ENCODE data around the gene MYOM1.

MYOM1 gene

GRCh38 chr18:3120356-3120755 lies 99.4 kb downstream of the MYOM1 start:
- TF ChIP-seq SIN3A (IDR thresholded peaks at IDR 0.05; ENCODE audit: borderline replicate concordance, insufficient read depth, low read length): no peak
- TF ChIP-seq POLR2AphosphoS5 (IDR thresholded peaks at IDR 0.05; ENCODE audit: low read depth, low read length): no peak
- TF ChIP-seq FOXP2 (optimal IDR thresholded peaks at IDR 0.05; ENCODE audit: borderline replicate concordance, extremely low read depth, extremely low read length, insufficient read depth): no peak
- no peak for TF ChIP-seq REST (IDR thresholded peaks at IDR 0.05; ENCODE audit: insufficient read depth in 1 of 2, low read depth in 2 of 2, low read length in 2 of 2)
- no peak for TF ChIP-seq TAF1 (IDR thresholded peaks at IDR 0.05; ENCODE audit: borderline replicate concordance, insufficient read depth, low read length)

DNA sequence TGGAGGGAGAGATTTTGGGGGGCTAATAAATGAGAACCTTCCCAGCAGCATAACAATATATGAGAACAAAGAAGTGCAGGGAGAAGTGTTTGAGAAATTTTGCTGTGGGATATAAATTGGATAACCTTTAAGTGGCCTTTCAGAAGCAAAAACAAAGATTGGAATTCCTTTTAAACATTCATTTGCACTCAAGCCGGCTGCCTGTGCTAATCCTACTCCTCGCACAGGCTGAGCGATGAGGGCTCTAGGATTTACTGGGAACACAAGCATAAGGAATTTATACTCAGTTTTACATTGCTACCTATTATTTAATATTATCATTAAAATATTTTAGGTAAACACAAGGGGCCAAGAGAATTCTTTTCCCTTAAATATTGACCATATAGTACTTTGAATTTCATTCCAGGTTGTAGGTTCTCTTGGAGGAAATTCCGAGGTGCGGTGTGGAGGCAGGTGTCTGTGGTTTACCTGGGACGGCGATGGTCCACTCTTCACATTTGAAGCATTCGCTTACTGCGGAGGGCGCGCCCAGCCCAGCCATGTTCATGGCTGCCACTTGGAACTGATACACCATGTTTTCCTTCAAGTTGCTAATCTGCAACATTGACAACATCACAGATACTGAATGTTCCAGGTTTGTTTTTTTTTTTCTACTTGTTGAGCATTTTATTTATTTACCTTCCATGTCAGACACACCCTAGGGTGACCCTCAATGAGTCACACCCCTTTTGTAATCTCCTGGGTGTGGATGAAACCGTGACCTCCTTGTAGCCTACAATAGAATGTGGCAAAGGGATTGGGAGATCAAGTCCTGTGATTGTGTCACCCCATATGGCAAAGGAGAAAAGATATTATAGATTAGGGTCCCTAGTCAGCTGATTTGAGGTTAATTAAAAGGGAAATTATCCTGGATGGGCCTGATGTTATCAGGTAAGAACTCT lies 100.1 kb downstream of the MYOM1 start:
- TF ChIP-seq FOXP2 (optimal IDR thresholded peaks at IDR 0.05; ENCODE audit: borderline replicate concordance, extremely low read depth, extremely low read length, insufficient read depth): no peak
- no peak for TF ChIP-seq TAF1 (IDR thresholded peaks at IDR 0.05; ENCODE audit: borderline replicate concordance, insufficient read depth, low read length)
- TF ChIP-seq POLR2AphosphoS5 (IDR thresholded peaks at IDR 0.05; ENCODE audit: low read depth, low read length): no peak
- TF ChIP-seq SIN3A (IDR thresholded peaks at IDR 0.05; ENCODE audit: borderline replicate concordance, insufficient read depth, low read length): no peak
- TF ChIP-seq REST (IDR thresholded peaks at IDR 0.05; ENCODE audit: insufficient read depth in 1 of 2, low read depth in 2 of 2, low read length in 2 of 2): no peak

GRCh38 chr18:3118195-3119010 lies 101.4 kb downstream of the MYOM1 start:
- no peak for TF ChIP-seq POLR2AphosphoS5 (IDR thresholded peaks at IDR 0.05; ENCODE audit: low read depth, low read length)
- TF ChIP-seq TAF1 (IDR thresholded peaks at IDR 0.05; ENCODE audit: borderline replicate concordance, insufficient read depth, low read length): no peak

DNA sequence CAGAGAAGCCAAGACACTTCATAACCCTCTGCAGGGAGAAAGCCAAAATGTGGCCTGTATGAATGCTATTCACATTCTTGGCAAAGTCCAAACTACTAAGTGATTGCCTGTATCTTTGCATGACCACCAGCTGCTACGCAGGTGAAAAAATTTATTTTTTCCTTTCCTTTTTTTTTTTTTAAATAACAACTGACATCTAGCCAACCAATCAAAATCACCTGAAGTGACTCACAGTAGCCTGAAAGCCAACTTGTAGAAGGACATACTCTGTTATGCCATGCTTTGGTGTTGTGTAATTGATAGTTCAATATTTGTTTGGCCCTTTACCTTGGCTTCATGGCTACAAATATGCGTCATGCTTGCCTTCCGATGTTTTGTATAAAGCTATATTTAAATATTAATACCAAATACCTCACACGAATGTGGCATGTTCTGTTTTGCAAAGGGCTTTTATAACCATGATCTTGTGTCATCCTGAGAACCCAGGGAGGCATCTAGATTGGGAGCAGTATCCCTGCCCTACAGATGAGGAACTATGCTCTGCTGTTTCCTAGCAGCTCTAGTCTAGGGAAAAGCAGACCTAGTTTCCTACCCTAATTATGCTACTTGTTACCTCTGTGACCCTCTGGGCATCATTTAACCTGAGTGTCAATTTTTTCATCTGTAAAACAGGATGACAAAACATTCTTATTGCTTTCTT lies 102.1 kb downstream of the MYOM1 start:
- TF ChIP-seq SIN3A (IDR thresholded peaks at IDR 0.05; ENCODE audit: borderline replicate concordance, insufficient read depth, low read length): no peak
- no peak for TF ChIP-seq FOXP2 (optimal IDR thresholded peaks at IDR 0.05; ENCODE audit: borderline replicate concordance, extremely low read depth, extremely low read length, insufficient read depth)
- no peak for TF ChIP-seq REST (IDR thresholded peaks at IDR 0.05; ENCODE audit: insufficient read depth in 1 of 2, low read depth in 2 of 2, low read length in 2 of 2)

- TF ChIP-seq REST (IDR thresholded peaks at IDR 0.05; ENCODE audit: insufficient read depth in 1 of 2, low read depth in 2 of 2, low read length in 2 of 2) (no peak), SIN3A (IDR thresholded peaks at IDR 0.05; ENCODE audit: borderline replicate concordance, insufficient read depth, low read length) (no peak), TAF1 (IDR thresholded peaks at IDR 0.05; ENCODE audit: borderline replicate concordance, insufficient read depth, low read length) (no peak), FOXP2 (optimal IDR thresholded peaks at IDR 0.05; ENCODE audit: borderline replicate concordance, extremely low read depth, extremely low read length, insufficient read depth) (no peak), POLR2AphosphoS5 (IDR thresholded peaks at IDR 0.05; ENCODE audit: low read depth, low read length) (no peak)
Measured at GRCh38 chr18:3115447-3116030, 104.2 kb downstream of the MYOM1 start.
